A549 (cell line): ENCODE data around the gene POLR3G.

ENCODE experiments used
- EHF ChIP-seq: fragments of 250-450 bp; sonication (Bioruptor Pico); IDR thresholded peaks from 2 replicates; pipeline ENCODE4 v1.5.0; 2020; ENCODE audit warnings: mild to moderate bottlenecking
- HOXA7 ChIP-seq: fragments of 250-450 bp; sonication (Bioruptor Pico); IDR thresholded peaks from 2 replicates; pipeline ENCODE4 v1.5.0; 2020; ENCODE audit warnings: mild to moderate bottlenecking, moderate library complexity
- RARB ChIP-seq: fragments of 250-450 bp; sonication (Bioruptor Pico); IDR thresholded peaks from 2 replicates; pipeline ENCODE4 v1.8.0; 2021; ENCODE audit warnings: mild to moderate bottlenecking, moderate library complexity
- REST ChIP-seq: fragments of 200-600 bp; sonication (generic); IDR thresholded peaks from 2 replicates; pipeline ENCODE4 v1.6.1; 2016; ENCODE audit warnings: antibody characterized with exemption, mild to moderate bottlenecking, moderate library complexity
- RFX5 ChIP-seq: fragments of 450-650 bp; IDR thresholded peaks from 2 replicates; pipeline ENCODE4 v1.7.1; 2014; ENCODE audit warnings: antibody characterized with exemption, mild to moderate bottlenecking, moderate library complexity

DNA sequence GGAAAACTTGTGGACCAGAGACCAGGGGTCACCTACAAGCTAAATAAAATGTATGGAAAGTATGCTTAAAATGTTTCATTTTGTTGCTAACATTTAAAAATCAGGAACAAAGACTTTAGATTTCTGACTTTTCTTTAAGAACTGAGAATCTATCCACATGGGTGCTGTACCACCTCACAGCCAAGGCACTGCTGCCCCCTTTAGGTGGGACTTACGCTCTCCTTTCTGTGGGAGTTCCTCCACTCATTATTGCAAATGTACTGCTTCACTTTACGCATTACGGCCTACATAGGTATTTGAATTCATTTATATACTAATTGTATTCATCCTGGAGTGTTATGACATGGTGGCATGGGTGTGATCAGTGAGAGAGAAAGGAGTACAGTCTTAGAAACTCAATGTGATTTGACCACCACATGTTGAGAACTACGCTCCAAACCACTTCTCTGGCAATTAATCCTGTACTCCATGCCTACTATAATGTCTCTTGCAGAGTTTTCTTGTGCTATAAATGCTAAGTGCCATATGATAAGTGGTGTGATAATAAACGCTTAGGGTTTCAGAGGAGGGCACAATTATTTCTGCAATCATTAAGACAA lies 40.4 kb upstream of the POLR3G start:
- no peak for TF ChIP-seq HOXA7 (CRISPR knock-in tag)
- no peak for TF ChIP-seq REST
- no peak for TF ChIP-seq EHF
- TF ChIP-seq RFX5 = no peak
- TF ChIP-seq RARB (CRISPR knock-in tag) = no peak
